Loucy (cell line): ENCODE measurements around the gene PTTG1IP.

Experiments used
- H2AFZ ChIP-seq: fragments of 200-600 bp; sonication (generic); 2 replicates; pipeline ENCODE4 v1.6.0; 2016; ENCODE audit warnings: antibody characterized with exemption, mild to moderate bottlenecking, low read length, moderate library complexity
- H3F3A ChIP-seq: fragments of 200-600 bp; 2 replicates; pipeline ENCODE4 v1.6.0; 2016; ENCODE audit warnings: antibody characterized with exemption, low read depth, mild to moderate bottlenecking
- H3K27me3 ChIP-seq: fragments of 200-600 bp; sonication (generic); 2 replicates; pipeline ENCODE4 v1.6.1; 2014; ENCODE audit warnings: low read length, mild to moderate bottlenecking; ENCODE audit not compliant: insufficient read depth, poor library complexity, severe bottlenecking
- H3K36me3 ChIP-seq: fragments of 200-600 bp; sonication (generic); 2 replicates; pipeline ENCODE4 v1.6.1; 2016; ENCODE audit warnings: low read length; ENCODE audit not compliant: insufficient read depth
- H3K4me1 ChIP-seq: fragments of 200-600 bp; sonication (generic); 2 replicates; pipeline ENCODE4 v1.5.1; 2014; ENCODE audit warnings: low read length, mild to moderate bottlenecking; ENCODE audit not compliant: insufficient read depth, poor library complexity, severe bottlenecking
- H3K4me2 ChIP-seq: fragments of 200-600 bp; sonication (generic); 2 replicates; pipeline ENCODE4 v1.6.0; 2014; ENCODE audit warnings: antibody characterized with exemption, low read length, low read depth, mild to moderate bottlenecking; ENCODE audit not compliant: poor library complexity, severe bottlenecking
- H3K4me3 ChIP-seq: fragments of 200-600 bp; sonication (generic); 2 replicates; pipeline ENCODE4 v1.5.1; 2014; ENCODE audit warnings: low read length, mild to moderate bottlenecking, mixed read lengths; ENCODE audit not compliant: poor library complexity, severe bottlenecking
- H3K79me2 ChIP-seq: fragments of 200-600 bp; sonication (generic); 2 replicates; pipeline ENCODE4 v1.6.1; 2014; ENCODE audit warnings: low read length; ENCODE audit not compliant: insufficient read depth
- H3K9ac ChIP-seq: fragments of 200-600 bp; sonication (generic); 2 replicates; pipeline ENCODE4 v1.6.0; 2014; ENCODE audit warnings: mild to moderate bottlenecking, low read depth, low read length, moderate library complexity; ENCODE audit not compliant: poor library complexity, severe bottlenecking
- H3K9me2 ChIP-seq: fragments of 200-600 bp; sonication (generic); replicated peaks from 2 replicates; pipeline ENCODE4 v1.6.1; 2016; ENCODE audit warnings: low read depth, low read length, mixed read lengths
- H3K9me3 ChIP-seq: fragments of 200-600 bp; sonication (generic); 2 replicates; pipeline ENCODE4 v1.6.1; 2014; ENCODE audit warnings: mild to moderate bottlenecking, antibody characterized with exemption, low read length, low read depth; ENCODE audit not compliant: insufficient read depth
- H4K20me1 ChIP-seq: fragments of 200-600 bp; sonication (generic); 2 replicates; pipeline ENCODE4 v1.6.0; 2014; ENCODE audit warnings: antibody characterized with exemption, low read length, mild to moderate bottlenecking; ENCODE audit not compliant: insufficient read depth, poor library complexity, severe bottlenecking
- EZH2phosphoT487 ChIP-seq: fragments of 200-600 bp; IDR thresholded peaks from 2 replicates; pipeline ENCODE4 v1.6.1; 2018; ENCODE audit warnings: antibody characterized with exemption, mild to moderate bottlenecking, moderate library complexity, borderline replicate concordance
- TF ChIP-seq, protein P1 (sequence below): fragments of 200-600 bp; sonication (generic); conservative IDR thresholded peaks from 2 replicates; pipeline ENCODE4 v1.5.1; 2014; ENCODE audit warnings: mild to moderate bottlenecking, antibody characterized with exemption, low read length

The PTTG1IP gene

GRCh38 chr21:44888581-44889550, 15.4 kb upstream of the PTTG1IP start:
- H3K9ac ChIP-seq: no peak overlapping the region
- H3K9me2 ChIP-seq: no peaks in the 10 kb centered on the region
- no peaks in the 10 kb centered on the region; the same call in 1 of the 2 replicates for H3K36me3 ChIP-seq
- no peaks in the 10 kb centered on the region for H3K27me3 ChIP-seq
- no peaks in the 10 kb centered on the region for H3K4me1 ChIP-seq
- H3K4me3 ChIP-seq: no peak overlapping the region
- H3K9me3 ChIP-seq: no peaks in the 10 kb centered on the region
- H3K79me2 ChIP-seq: no peaks in the 10 kb centered on the region
- H4K20me1 ChIP-seq: no peaks in the 10 kb centered on the region
- no peak overlapping the region for H3K4me2 ChIP-seq
- TF ChIP-seq EZH2phosphoT487: no peak
- TF ChIP-seq, protein P1, sequence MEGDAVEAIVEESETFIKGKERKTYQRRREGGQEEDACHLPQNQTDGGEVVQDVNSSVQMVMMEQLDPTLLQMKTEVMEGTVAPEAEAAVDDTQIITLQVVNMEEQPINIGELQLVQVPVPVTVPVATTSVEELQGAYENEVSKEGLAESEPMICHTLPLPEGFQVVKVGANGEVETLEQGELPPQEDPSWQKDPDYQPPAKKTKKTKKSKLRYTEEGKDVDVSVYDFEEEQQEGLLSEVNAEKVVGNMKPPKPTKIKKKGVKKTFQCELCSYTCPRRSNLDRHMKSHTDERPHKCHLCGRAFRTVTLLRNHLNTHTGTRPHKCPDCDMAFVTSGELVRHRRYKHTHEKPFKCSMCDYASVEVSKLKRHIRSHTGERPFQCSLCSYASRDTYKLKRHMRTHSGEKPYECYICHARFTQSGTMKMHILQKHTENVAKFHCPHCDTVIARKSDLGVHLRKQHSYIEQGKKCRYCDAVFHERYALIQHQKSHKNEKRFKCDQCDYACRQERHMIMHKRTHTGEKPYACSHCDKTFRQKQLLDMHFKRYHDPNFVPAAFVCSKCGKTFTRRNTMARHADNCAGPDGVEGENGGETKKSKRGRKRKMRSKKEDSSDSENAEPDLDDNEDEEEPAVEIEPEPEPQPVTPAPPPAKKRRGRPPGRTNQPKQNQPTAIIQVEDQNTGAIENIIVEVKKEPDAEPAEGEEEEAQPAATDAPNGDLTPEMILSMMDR: no peak
- no peaks in the 10 kb centered on the region for H3F3A ChIP-seq
- H2AFZ ChIP-seq: no peak overlapping the region

- Histone ChIP-seq H3K4me1 (no peaks in the 10 kb centered on the region), H3K9me3 (no peaks in the 10 kb centered on the region), H3K79me2 (no peaks in the 10 kb centered on the region), H3K36me3 (no peaks in the 10 kb centered on the region; the same call in 1 of the 2 replicates), H3K4me3 (no peak overlapping the region), H3K9me2 (no peaks in the 10 kb centered on the region), H3K4me2 (no peak overlapping the region), H3F3A (no peaks in the 10 kb centered on the region), H3K27me3 (no peaks in the 10 kb centered on the region), H3K9ac (no peak overlapping the region), H4K20me1 (no peaks in the 10 kb centered on the region), H2AFZ (no peak overlapping the region)
- TF ChIP-seq, protein P1: no peak
- TF ChIP-seq EZH2phosphoT487: no peak
These were observed 14.5 kb upstream of the PTTG1IP start for GRCh38 chr21:44887807-44888580.

- Histone ChIP-seq H2AFZ (no peak overlapping the region), H3K9ac (no peak overlapping the region), H4K20me1 (no peaks in the 10 kb centered on the region), H3K4me2 (no peak overlapping the region), H3K79me2 (no peaks in the 10 kb centered on the region), H3F3A (no peaks in the 10 kb centered on the region), H3K4me3 (no peak overlapping the region), H3K36me3 (no peaks in the 10 kb centered on the region; the same call in 1 of the 2 replicates), H3K4me1 (peaks cover 1% of the 10 kb centered on the region), H3K27me3 (no peaks in the 10 kb centered on the region), H3K9me3 (no peaks in the 10 kb centered on the region), H3K9me2 (no peaks in the 10 kb centered on the region)
- no peak for TF ChIP-seq EZH2phosphoT487
- TF ChIP-seq, protein P1: no peak
These were observed 13.8 kb upstream of the PTTG1IP start for GRCh38 chr21:44887126-44887806.
